Stimulated activated CD8-positive, alpha-beta memory T cell treated with anti-CD3 and anti-CD28 coated beads, Interleukin-15, amount 100 ng/mL, for 4 hours (primary cell): Measurements from ENCODE around the gene ZDHHC11B.
"Not testable (repeated sequence)": the region's sequence is repeated elsewhere in the genome, so short reads cannot be mapped to it uniquely, and the experiment has no call there.

Source experiments
- DNase-seq, 2 donors: peaks; one replicate each; pipeline ENCODE4 v3.0.0-alpha.2; 2020; ENCODE audit warnings: low read depth in 2 of 2

ZDHHC11B gene

GRCh38 chr5:685262-686171, 99.0 kb downstream of the ZDHHC11B start:
- DNase-seq, result no peak

- DNase-seq, result no peak
Measured at GRCh38 chr5:684751-685216, 99.7 kb downstream of the ZDHHC11B start.

GRCh38 chr5:683551-684481, 100.7 kb downstream of the ZDHHC11B start:
- no peak for DNase-seq

- DNase-seq, result not testable (repeated sequence)
Measured at GRCh38 chr5:682651-683358, 101.7 kb downstream of the ZDHHC11B start.

- DNase-seq, result not testable (repeated sequence)
Measured at GRCh38 chr5:682216-682615, 102.3 kb downstream of the ZDHHC11B start.

DNA sequence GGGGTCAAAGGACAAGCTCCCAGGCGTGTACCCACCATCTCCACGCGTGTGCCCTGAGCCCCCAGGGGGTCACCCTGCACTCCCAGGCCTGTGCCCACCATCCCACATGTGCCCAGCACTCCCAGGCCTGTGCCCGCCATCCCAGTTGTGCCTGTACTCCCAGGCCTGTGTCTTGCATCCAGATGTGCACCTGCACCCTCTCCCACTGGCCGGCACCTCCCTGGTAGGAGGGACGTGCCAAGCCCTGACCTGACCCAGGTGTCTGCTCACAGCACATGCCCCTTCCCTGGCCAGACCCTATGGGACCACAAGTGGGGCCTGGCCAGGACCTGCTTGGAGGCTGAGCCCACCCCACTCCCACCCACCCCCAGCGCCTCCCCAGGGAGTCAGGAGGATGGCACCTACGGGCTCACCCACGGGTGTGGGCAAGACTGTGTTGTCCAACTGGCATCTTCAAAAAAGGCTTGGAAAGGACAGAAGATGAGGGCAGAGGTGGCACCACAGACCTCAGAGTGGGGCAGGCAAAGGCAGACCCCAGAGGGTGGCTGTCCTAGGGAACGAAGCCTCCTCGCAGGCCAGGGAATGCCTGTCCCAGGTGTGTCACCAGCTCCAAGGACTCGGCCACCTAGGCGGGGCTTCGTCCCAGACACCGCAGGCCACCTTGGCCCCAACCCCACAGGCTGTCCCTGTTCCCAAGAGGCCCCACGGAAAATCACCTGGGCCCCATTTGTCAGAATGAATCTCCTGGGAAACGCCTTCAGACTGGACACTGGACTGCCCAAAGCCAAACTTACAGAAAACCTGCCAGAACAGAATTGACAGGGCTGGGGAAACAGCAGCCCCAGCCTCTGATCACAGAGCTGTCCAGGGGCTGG, 103.0 kb downstream of the ZDHHC11B start:
- DNase-seq, result not testable (repeated sequence)

DNA sequence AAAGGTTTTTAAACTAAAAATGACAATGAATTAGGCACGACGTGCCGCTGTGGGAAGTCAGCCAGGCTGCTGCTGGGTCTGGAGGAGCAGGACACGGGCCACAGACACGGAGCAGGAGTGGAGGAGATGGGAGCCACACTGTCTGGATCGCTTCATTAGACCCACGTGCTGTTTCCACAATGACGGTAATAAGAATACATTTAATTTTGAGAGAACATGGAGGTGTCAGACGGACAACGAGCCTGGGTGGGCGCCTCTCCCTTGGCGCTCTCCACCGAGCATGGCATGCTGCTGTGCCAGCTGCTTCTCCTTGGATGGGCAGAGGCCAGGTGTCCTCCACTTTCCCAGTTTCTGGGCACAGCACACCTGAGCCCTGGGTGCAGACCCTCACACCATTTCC, 103.7 kb downstream of the ZDHHC11B start:
- DNase-seq, result not testable (repeated sequence)

GRCh38 chr5:680118-680795, 104.3 kb downstream of the ZDHHC11B start:
- DNase-seq, result not testable (repeated sequence)

DNA sequence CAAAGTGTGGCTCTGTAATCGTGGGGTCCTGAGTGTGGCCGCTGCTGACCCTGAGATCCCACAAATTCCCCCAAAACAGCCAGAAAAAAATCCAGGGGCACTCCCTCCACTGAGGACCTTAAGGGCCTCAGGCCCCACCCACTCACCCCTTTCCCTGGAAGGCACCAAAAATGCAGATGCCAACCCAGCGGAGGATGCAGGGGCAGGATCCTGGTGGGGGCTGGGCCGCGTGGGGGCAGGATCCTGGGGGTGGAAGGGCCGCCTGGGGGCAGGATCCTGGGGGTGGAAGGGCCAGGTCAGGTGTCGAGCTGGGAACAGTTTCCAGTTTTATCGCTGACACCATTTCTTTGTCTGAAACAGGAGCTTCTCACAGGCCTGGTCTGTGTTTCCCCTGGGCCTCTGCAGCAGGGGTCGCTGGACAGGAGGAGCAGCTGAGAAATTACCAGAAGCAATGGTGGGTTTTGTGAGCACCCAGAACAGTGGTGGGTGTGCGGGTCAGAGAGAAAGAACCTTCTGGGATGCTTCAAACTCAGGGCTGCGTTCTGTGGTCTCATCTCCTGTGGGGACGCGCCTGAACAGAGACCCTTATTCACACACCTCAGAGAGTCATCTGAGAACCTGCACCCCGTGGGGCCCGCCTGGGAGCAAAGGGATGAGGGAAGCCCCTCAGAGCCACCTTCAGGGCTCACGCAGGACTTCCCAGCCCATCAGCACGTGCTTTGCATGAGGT, 105.2 kb downstream of the ZDHHC11B start:
- DNase-seq, result not testable (repeated sequence)

- DNase-seq, result not testable (repeated sequence)
Measured at GRCh38 chr5:678521-678920, 106.0 kb downstream of the ZDHHC11B start.

- no peak for DNase-seq
Measured at GRCh38 chr5:677131-678101, 107.1 kb downstream of the ZDHHC11B start.

DNA sequence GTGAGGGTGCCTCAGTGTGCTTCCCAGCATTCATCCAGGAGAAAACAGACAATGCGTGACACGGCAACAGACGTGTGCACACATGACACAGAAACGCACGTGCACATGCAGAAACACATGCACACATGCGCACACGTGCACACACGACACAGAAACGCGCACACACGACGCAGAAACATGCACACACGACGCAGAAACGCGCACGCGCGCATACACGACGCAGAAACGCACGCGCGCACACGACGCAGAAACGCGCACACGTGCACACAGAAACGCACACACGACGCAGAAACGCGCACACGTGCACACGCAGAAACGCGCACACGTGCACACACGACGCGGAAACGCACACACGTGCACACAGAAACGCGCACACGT, 107.8 kb downstream of the ZDHHC11B start:
- DNase-seq, result no peak

DNA sequence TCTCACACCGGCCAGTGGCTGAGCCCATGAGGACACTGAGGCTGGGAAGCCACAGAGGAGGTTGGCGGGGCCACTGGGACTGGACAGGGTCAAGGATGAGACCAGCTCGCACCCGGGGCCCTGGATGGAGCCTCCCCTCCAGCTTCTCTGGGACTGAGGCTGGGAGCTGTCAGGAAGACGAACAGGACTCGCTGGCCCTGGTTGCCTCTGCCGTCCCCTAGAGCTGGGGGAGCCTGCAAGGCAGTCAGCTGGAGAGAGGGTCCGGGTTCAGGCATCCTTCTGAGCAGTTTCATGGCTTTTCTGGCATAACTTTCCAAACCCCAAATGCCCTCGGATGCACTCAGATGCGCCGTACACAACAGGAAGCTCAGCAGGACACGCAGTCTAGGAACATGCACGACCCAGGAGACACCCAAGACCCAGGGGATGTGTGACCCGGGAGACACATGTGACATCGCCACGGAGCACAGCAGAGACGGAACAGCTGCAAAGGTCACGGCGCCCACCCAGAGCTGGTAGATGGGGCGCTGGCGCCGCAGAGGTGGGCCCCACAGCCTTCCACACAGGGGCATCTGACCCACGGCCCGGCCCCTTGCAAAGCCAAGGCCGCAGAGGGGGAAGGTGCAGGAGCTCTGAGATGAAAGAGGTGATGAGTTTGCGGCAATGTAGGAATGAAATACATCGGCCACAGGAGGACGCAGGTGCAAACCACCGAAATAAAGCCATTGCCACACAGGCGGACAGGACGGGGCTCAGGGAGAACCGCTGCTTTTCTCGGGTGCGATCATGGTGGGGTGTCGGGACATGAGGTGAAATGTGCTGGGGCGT, 108.4 kb downstream of the ZDHHC11B start:
- DNase-seq, result no peak

DNA sequence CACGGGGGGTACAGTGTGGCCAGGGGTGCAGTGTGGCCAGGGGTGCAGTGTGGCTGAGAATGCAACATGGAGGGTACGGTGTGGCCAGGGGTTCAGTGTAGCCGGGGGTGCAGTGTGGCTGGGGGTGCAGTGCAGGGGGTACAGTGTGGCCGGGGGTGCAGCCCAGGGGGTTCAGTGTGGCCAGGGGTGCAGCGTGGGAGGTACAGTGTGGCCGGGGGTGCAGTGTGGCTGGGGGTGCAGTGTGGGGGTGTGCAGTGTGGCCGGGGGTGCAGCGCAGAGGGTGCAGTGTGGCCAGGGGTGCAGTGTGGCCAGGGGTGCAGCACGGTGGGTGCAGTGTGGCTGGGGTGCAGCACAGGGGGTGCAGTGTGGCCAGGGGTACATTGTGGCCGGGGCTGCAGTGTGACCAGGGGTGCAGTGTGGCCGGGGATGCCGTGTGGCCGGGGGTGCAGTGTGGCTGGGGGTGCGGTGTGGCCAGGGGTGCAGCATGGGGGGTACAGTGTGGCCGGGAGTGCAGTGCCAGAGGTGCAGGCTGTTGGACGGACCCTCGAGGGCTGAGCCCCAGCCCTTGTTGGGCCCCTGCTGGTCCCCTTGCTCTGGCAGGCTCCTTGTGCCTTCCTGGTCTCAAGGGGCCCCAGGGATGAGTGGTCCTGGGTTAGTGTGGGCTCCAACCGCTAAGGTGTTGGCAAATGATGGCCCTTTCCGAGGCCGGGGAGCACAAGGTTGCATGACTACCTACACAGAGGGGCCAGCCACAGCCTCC, 109.2 kb downstream of the ZDHHC11B start:
- DNase-seq, result no peak

GRCh38 chr5:674630-675011, 109.9 kb downstream of the ZDHHC11B start:
- DNase-seq, result no peak

- no peak for DNase-seq
Measured at GRCh38 chr5:673831-674629, 110.5 kb downstream of the ZDHHC11B start.
